ENCODE measurements around the gene LRRTM1. TPM values are rescaled to one million over a fixed set of nuclear protein-coding genes. Genes with fewer than 3 reads are reported as not detected.

Gene LRRTM1
- total and polyA plus RNA-seq, 2 of the 8 experiments (the other 6 are each of a cell fraction or from before 2014, with no cell fraction given), result 1.4 to 2.3 TPM

DNA sequence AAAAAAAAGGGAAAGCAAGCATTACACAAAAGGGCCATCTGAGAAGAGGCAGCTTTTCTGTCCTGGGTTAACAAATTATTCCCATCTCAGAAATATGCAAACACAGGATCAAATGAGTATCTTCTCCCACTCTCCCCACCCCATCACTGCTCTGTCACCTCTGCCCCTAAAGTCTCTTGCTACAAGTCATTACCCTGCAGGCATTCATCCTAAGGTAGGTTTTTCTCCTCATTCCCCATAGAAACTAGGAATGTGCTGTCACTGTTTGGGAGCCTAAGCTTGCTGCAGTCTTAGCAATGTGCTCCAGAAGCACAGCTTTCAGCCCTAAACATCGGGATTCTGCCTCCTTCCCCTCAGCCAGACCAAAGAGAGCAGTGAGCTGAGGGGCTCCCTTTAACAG, 3.6 kb downstream of the LRRTM1 start:
- H3K4me2 ChIP-seq (ENCODE audit: insufficient read depth in 1 of 2, low read depth in 2 of 2, low read length in 2 of 2), result peak overlapping the region; percentile 55 to 81
- H3K27me3 ChIP-seq (replicated peaks in 1 of 4; ENCODE audit: control insufficient read depth in 3 of 4, extremely low read depth in 1 of 4, insufficient read depth in 3 of 4, low read length in 3 of 4), result peaks cover 27 to 54% (median 48%) of the 10 kb centered on the region in 4 experiments
- H4K20me1 ChIP-seq (replicated peaks in 1 of 2; ENCODE audit: control insufficient read depth in 1 of 2, insufficient read depth in 2 of 2, low read length in 2 of 2), result peaks cover 0 to 2% of the 10 kb centered on the region in 2 experiments
- no peak overlapping the region for H3K9ac ChIP-seq (replicated peaks in 1 of 4; ENCODE audit: extremely low read depth in 1 of 4, low read depth in 3 of 4, low read length in 3 of 4)
- ChIA-PET CTCF (ENCODE audit: partially characterized antibody) (interaction anchor here (0.7 to 1.9 kb wide), 2 partner anchors 9 to 15 kb away, joined by 3 to 9 read pairs; no protein-coding TSS in a partner anchor), POLR2A (ENCODE audit: partially characterized antibody) (interaction anchor here (1.0 to 1.1 kb wide), 2 partner anchors 23 to 24 kb away, joined by 3 read pairs; no protein-coding TSS in a partner anchor)
- H2AFZ ChIP-seq (ENCODE audit: low read length), result no peak overlapping the region
- no peaks in the 10 kb centered on the region for H3K36me3 ChIP-seq (ENCODE audit: control insufficient read depth in 2 of 4, insufficient read depth in 4 of 4, low read length in 3 of 4)
- H2BK12ac ChIP-seq (ENCODE audit: low read depth, low read length), result no peak overlapping the region
- H3K23me2 ChIP-seq (ENCODE audit: low read depth, low read length), result peaks cover 23% of the 10 kb centered on the region
- H3K14ac ChIP-seq (ENCODE audit: insufficient read length), result no peak overlapping the region
- H3K79me1 ChIP-seq (ENCODE audit: low read depth, low read length), result no peaks in the 10 kb centered on the region
- no peak overlapping the region for H3K18ac ChIP-seq (ENCODE audit: extremely low read depth, low read length)
- H3K23ac ChIP-seq (ENCODE audit: insufficient read length), result no peak overlapping the region
- no peak for DNase-seq (ENCODE audit: low read depth in 1 of 2, low spot score in 2 of 2)
- H4K91ac ChIP-seq (replicated peaks; ENCODE audit: insufficient read length, low read length), result no peak overlapping the region
- no peaks in the 10 kb centered on the region for H3K9me3 ChIP-seq (ENCODE audit: insufficient read depth in 2 of 2, low read depth in 1 of 2, low read length in 1 of 2)
- no peaks in the 10 kb centered on the region for H3K79me2 ChIP-seq (ENCODE audit: control insufficient read depth in 1 of 2, insufficient read depth in 2 of 2, low read length in 2 of 2)
- no peak overlapping the region for H4K5ac ChIP-seq (ENCODE audit: insufficient read length, low read depth, low read length)
- no peak overlapping the region for H3K4ac ChIP-seq (replicated peaks; ENCODE audit: insufficient read length, low read depth, low read length)
- H2BK15ac ChIP-seq (ENCODE audit: low read length), result no peak overlapping the region
- H3K27ac ChIP-seq (ENCODE audit: low read depth, low read length), result no peak overlapping the region
- FAIRE-seq, result no peak
- H2AK5ac ChIP-seq (ENCODE audit: low read depth, low read length), result no peak overlapping the region; the same call in 1 of the 2 replicates
- H2BK20ac ChIP-seq (ENCODE audit: low read length), result peak overlapping the region; percentile 54; the same call in 1 of the 2 replicates
- 19% methylated on average over 1 of the region's 1 CpG; no CpG with 5 or more reads in 1 of the 2 experiments for WGBS, 2 experiments (ENCODE audit: extremely low coverage in 1 of 2, insufficient coverage in 1 of 2, insufficient read length in 1 of 2, insufficient replicate concordance in 2 of 2, low coverage in 1 of 2, low lambda C conversion rate in 2 of 2, missing lambda C conversion rate in 1 of 2)
- no peak overlapping the region; the same call in 1 of the 2 replicates for H2BK5ac ChIP-seq (ENCODE audit: low read depth, low read length)
- H2BK120ac ChIP-seq (replicated peaks; ENCODE audit: low read depth, low read length), result no peak overlapping the region
- peaks cover 16 to 39% (median 27%) of the 10 kb centered on the region in 4 experiments for H3K4me1 ChIP-seq (replicated peaks in 1 of 4; ENCODE audit: control insufficient read depth in 3 of 4, insufficient read depth in 4 of 4, low read length in 3 of 4)
- no peak for TF ChIP-seq GTF2F1 (IDR thresholded peaks at IDR 0.05; ENCODE audit: borderline replicate concordance, low read depth, low read length)
- no peak for TF ChIP-seq ZNF274 (IDR thresholded peaks at IDR 0.05; ENCODE audit: borderline replicate concordance, extremely low read depth, low read length)
- TF ChIP-seq CHD1 (IDR thresholded peaks at IDR 0.05; ENCODE audit: low read depth, low read length), result no peak
- no peak for TF ChIP-seq TAF7 (optimal IDR thresholded peaks at IDR 0.05; ENCODE audit: borderline replicate concordance, low read depth, low read length)
- TF ChIP-seq SAP30 (IDR thresholded peaks at IDR 0.05; ENCODE audit: insufficient read depth, insufficient replicate concordance, low read length), result no peak
- peak; percentile 16; the same call in 1 of the 2 replicates for TF ChIP-seq TEAD4 (IDR thresholded peaks at IDR 0.05; ENCODE audit: low read depth, low read length)
- peak overlapping the region; percentile 6 to 60 (median 10); a peak in 4 of 8 replicates for H3K4me3 ChIP-seq (ENCODE audit: extremely low read depth in 1 of 4, insufficient read depth in 2 of 4, low read depth in 3 of 4, low read length in 4 of 4)
- no peak overlapping the region for H4K8ac ChIP-seq (ENCODE audit: extremely low read depth, insufficient read depth, low read length)
- no peak overlapping the region for H3K56ac ChIP-seq (replicated peaks; ENCODE audit: insufficient read length, low read depth, low read length)
